GM23338 (cell line): ENCODE data around the gene DIP2C.
"Not testable (repeated sequence)": the region's sequence is repeated elsewhere in the genome, so short reads cannot be mapped to it uniquely, and the experiment has no call there.

ENCODE experiments used
- CTCF ChIP-seq, 2 experiments: fragments of 200-600 bp in 1 of 2; sonication (generic) in 1 of 2; conservative IDR thresholded peaks; 2 replicates each; pipeline versions ENCODE4 v1.5.1 to v1.6.1; 2016 to 2017; ENCODE audit warnings: antibody characterized with exemption in 2 of 2, low read depth in 2 of 2, mild to moderate bottlenecking in 2 of 2, moderate library complexity in 1 of 2
- JUNB ChIP-seq: IDR thresholded peaks from one replicate; pipeline ENCODE4 v1.6.1; 2016; ENCODE audit warnings: antibody characterized with exemption; ENCODE audit not compliant: unreplicated experiment
- REST ChIP-seq: IDR thresholded peaks from one replicate; pipeline ENCODE4 v1.6.1; 2018; ENCODE audit warnings: antibody characterized with exemption; ENCODE audit not compliant: unreplicated experiment

GRCh38 chr10:347774-348173 is 341.7 kb downstream of the DIP2C start:
- not testable (repeated sequence) for TF ChIP-seq REST; JUNB; CTCF (conservative IDR thresholded peaks at IDR 0.05; ENCODE audit: low read depth in 2 of 2)
